Measurements from ENCODE around the gene FRMD7.
A peak's percentile ranks its signal among the peaks of the same experiment; 100 is the strongest.

The FRMD7 gene

GRCh38 chrX:132071254-132071653 lies 56.6 kb downstream of the FRMD7 start:
- ATAC-seq = peak; percentile 78
- TF ChIP-seq POU6F1 (CRISPR knock-in tag; IDR thresholded peaks at IDR 0.05; ENCODE audit: borderline replicate concordance, low read depth) (no peak), ZNF565 (CRISPR knock-in tag; conservative IDR thresholded peaks at IDR 0.05; ENCODE audit: low read depth) (no peak), TSHZ2 (CRISPR knock-in tag; IDR thresholded peaks at IDR 0.05) (no peak), ZFP3 (CRISPR knock-in tag; IDR thresholded peaks at IDR 0.05) (no peak), TCF4 (CRISPR knock-in tag; IDR thresholded peaks at IDR 0.05; ENCODE audit: borderline replicate concordance) (no peak), RARB (CRISPR knock-in tag; IDR thresholded peaks at IDR 0.05) (no peak), PPARA (CRISPR knock-in tag; IDR thresholded peaks at IDR 0.05; ENCODE audit: borderline replicate concordance) (no peak), ISL1 (CRISPR knock-in tag; IDR thresholded peaks at IDR 0.05) (no peak), GLIS3 (CRISPR knock-in tag; IDR thresholded peaks at IDR 0.05) (no peak), CREB5 (CRISPR knock-in tag; IDR thresholded peaks at IDR 0.05; ENCODE audit: low read depth) (no peak), PATZ1 (CRISPR knock-in tag; IDR thresholded peaks at IDR 0.05; ENCODE audit: borderline replicate concordance) (no peak), ARNTL (CRISPR knock-in tag; IDR thresholded peaks at IDR 0.05; ENCODE audit: borderline replicate concordance, low read depth) (no peak)

GRCh38 chrX:132068405-132068804 lies 59.4 kb downstream of the FRMD7 start:
- ATAC-seq = no peak
- TF ChIP-seq ISL1 (CRISPR knock-in tag; IDR thresholded peaks at IDR 0.05) = no peak
- TF ChIP-seq POU6F1 (CRISPR knock-in tag; IDR thresholded peaks at IDR 0.05; ENCODE audit: borderline replicate concordance, low read depth) = no peak
- TF ChIP-seq SNAI2 (CRISPR knock-in tag; IDR thresholded peaks at IDR 0.05) = no peak
- TF ChIP-seq ZFP3 (CRISPR knock-in tag; IDR thresholded peaks at IDR 0.05) = no peak
- no peak for TF ChIP-seq ZFP30 (CRISPR knock-in tag; IDR thresholded peaks at IDR 0.05)
- TF ChIP-seq OSR1 (CRISPR knock-in tag; IDR thresholded peaks at IDR 0.05) = no peak
- no peak for TF ChIP-seq TCF4 (CRISPR knock-in tag; IDR thresholded peaks at IDR 0.05; ENCODE audit: borderline replicate concordance)
- no peak for TF ChIP-seq ESRRG (CRISPR knock-in tag; IDR thresholded peaks at IDR 0.05)
- no peak for TF ChIP-seq ZNF70 (CRISPR knock-in tag; IDR thresholded peaks at IDR 0.05)
- TF ChIP-seq TOX (CRISPR knock-in tag; IDR thresholded peaks at IDR 0.05; ENCODE audit: borderline replicate concordance) = no peak
- TF ChIP-seq CREB5 (CRISPR knock-in tag; IDR thresholded peaks at IDR 0.05; ENCODE audit: low read depth) = no peak
- no peak for TF ChIP-seq ZNF8 (CRISPR knock-in tag; IDR thresholded peaks at IDR 0.05)
- TF ChIP-seq CSDC2 (CRISPR knock-in tag; IDR thresholded peaks at IDR 0.05) = no peak
- TF ChIP-seq PATZ1 (CRISPR knock-in tag; IDR thresholded peaks at IDR 0.05; ENCODE audit: borderline replicate concordance) = no peak
- TF ChIP-seq ZC3H10 (CRISPR knock-in tag; IDR thresholded peaks at IDR 0.05) = no peak
- TF ChIP-seq PPARA (CRISPR knock-in tag; IDR thresholded peaks at IDR 0.05; ENCODE audit: borderline replicate concordance) = no peak
- TF ChIP-seq TSHZ2 (CRISPR knock-in tag; IDR thresholded peaks at IDR 0.05) = no peak
- no peak for TF ChIP-seq BACH2 (CRISPR knock-in tag; IDR thresholded peaks at IDR 0.05; ENCODE audit: borderline replicate concordance)
